Frontal cortex (tissue), 4 donors: ENCODE data around the gene RANBP10. TPM values are rescaled to one million over a fixed set of nuclear protein-coding genes. Genes with fewer than 3 reads are reported as not detected.
"Not testable (repeated sequence)": the region's sequence is repeated elsewhere in the genome, so short reads cannot be mapped to it uniquely, and the experiment has no call there.

Experiments
- DNase-seq, 2 donors: peaks; one replicate each; pipeline ENCODE4 v3.0.0; 2012; ENCODE audit warnings: low spot score in 2 of 2
- FAIRE-seq: peaks from 2 replicates; lab custom pipeline; 2012; peaks lifted over from hg19 to GRCh38; lab: Jason Lieb, UNC
- total RNA-seq: library from RNA; depleted of rRNA; stranded (reverse); fragments of >200 nt; gene quantifications from one replicate; pipeline ENCODE4 v1.2.3, GENCODE V29; 2014
- donor health status: control.
- donor health status: control.
- donor health status: control.

The RANBP10 gene
- total RNA-seq, result 3.7 TPM

- peak; percentile 84 for FAIRE-seq
- peak; percentile 94 to 95 for DNase-seq
Observed at GRCh38 chr16:67806428-67807147, at the start of gene RANBP10, which contains the start of gene TSNAXIP1. TSS of gene RANBP10 (minus strand) at chr16:67806560. CDS start at chr16:67806536, 24 bp downstream. TSS of gene TSNAXIP1 (plus strand) at chr16:67806889. CDS start at chr16:67807150, 261 bp downstream.

- DNase-seq (no peak), FAIRE-seq (no peak)
Observed at GRCh38 chr16:67855789-67856188, 49.4 kb upstream of the RANBP10 start.

DNA sequence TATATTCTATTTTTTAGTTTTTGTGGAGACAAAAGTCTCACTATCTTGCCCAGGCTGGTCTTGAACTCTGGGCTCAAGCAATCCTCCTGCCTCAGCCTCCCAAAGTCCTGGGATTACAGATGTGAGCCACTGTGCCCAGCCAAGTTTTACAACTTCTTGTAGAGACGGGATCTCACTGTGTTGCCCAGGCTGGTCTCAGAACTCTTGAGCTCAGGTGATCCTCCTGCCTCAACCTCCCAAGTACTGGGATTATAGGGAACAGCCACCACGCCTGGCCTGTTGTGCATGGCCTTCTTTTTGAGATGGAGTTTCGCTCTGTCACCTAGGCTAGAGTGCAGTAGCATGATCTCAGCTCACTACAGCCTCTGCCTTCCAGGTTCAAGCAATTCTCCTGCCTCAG lies 47.3 kb upstream of the RANBP10 start:
- FAIRE-seq (no peak), DNase-seq (no peak)

DNA sequence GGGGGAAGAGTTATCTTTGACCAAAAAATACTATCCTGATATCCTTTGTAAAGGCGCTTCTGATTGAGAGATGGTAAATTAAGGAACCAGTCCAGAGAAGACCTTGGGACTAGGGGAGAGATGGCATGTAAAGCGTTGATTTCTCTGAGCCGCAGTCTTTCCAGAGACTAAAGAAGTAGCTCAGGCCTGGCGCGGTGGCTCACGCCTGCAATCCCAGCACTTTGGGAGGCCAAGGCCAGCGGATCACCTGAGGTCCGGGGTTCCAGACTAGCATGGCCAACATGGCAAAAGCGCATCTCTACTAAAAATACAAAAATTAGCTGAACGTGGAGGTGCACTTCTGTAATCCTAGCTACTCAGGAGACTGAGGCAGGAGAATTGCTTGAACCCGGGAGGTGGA lies 41.8 kb upstream of the RANBP10 start:
- FAIRE-seq (no peak), DNase-seq (no peak)

DNA sequence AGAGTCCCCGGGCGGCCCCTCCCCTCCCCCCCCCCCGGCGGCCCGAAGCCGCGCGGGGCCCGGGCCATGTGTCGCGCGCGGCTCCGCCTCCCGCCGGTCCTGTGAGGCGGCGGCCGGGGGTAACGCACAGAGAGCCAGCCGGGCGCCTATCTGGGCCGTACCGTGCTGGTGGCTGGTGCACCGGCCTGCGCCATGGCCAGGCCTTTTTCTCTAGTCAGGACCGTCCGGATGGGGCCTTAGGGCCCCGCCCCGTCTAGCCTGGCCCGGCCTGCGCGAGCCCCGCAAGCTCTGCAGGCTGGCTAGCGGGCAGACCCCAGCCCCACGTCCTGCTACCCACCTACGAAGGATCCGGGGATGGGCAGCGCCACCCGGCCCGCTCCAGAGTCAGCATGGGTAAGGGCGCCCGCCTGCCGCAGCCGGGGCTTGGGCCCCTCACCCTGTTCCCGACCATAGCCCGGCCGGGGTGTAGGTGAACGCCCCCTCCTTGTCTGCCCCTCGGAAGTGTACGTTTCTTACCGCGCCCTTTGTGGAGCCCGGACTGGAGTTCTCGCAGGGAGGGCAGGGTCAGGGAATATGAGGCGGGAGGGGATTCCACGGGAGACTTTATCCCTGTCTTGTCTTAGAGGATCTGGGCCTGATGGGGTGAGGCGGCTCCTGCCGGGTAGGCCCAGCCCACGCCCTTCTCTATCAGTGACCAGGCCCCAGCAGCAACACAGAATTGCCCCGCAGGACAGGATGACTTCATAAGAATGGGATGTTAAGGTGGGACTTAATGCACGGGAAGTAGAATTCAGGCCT lies 40.9 kb upstream of the RANBP10 start, which contains the start of gene CENPT:
Gene CENPT, minus strand, starts transcription at position 630 of the 798 bp plus-strand sequence. CDS start 13,834 bp downstream, outside the sequence.
- DNase-seq (peak; percentile 83 to 88), FAIRE-seq (no peak)

DNA sequence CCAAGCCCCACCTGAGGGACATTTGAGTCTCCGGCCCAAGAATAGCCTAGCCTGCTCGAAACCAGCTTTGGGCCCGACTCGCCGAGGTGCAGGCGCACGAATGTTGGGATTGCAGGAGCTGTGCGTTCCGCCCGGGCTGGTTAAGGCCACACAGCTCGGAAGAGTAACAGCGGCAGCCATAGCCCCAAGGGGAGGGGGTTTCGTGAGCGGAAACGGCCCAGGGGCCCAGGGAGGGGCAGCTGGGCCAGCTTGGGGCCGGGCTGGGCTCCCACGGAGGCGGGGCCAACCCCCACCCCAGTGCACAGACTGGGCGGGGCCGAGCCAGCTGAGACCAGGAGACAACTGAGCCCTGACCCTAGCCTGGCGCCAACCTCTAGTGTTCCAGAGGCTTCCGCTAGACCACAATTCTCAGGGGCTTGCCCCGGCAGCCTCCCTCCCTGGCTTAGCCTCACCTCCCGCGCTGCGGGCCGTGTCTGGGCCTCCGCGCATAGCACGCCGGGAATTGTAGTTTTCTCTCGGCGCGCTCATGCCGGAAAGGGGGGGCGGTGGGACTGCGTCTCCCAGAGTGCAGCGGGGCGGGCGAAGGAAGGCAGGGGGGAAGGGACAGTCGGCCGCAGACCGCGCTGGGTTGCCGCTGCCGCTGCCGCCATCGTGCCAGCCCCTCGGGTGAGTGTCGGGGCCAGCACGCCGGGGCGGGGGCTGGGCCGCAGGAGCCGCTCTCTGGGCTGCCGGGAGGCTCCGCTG lies 40.1 kb upstream of the RANBP10 start, which contains the start of gene NUTF2:
Gene NUTF2, plus strand, starts transcription at position 614 of the 744 bp plus-strand sequence. CDS start 18,198 bp downstream, outside the sequence.
- DNase-seq (peak; percentile 93 to 96), FAIRE-seq (no peak)

- FAIRE-seq, result no peak
- DNase-seq, result no peak
Observed at GRCh38 chr16:67846063-67846319, 39.6 kb upstream of the RANBP10 start.

- DNase-seq (no peak), FAIRE-seq (no peak)
Observed at GRCh38 chr16:67845291-67846062, 39.1 kb upstream of the RANBP10 start.

GRCh38 chr16:67844497-67844896 lies 38.1 kb upstream of the RANBP10 start:
- DNase-seq (no peak), FAIRE-seq (no peak)

- no peak for DNase-seq
- no peak for FAIRE-seq
Observed at GRCh38 chr16:67843343-67843765, 37.0 kb upstream of the RANBP10 start.

GRCh38 chr16:67842509-67843342 lies 36.4 kb upstream of the RANBP10 start:
- DNase-seq, result no peak
- no peak for FAIRE-seq

GRCh38 chr16:67841816-67842508 lies 35.6 kb upstream of the RANBP10 start, which contains the start of gene THAP11:
TSS of gene THAP11 (plus strand) at chr16:67842320. CDS start at chr16:67842555, 235 bp downstream.
- FAIRE-seq (no peak), DNase-seq (peak; percentile 93 to 95)

GRCh38 chr16:67841198-67841815 lies 34.9 kb upstream of the RANBP10 start:
- FAIRE-seq (no peak), DNase-seq (no peak)

DNA sequence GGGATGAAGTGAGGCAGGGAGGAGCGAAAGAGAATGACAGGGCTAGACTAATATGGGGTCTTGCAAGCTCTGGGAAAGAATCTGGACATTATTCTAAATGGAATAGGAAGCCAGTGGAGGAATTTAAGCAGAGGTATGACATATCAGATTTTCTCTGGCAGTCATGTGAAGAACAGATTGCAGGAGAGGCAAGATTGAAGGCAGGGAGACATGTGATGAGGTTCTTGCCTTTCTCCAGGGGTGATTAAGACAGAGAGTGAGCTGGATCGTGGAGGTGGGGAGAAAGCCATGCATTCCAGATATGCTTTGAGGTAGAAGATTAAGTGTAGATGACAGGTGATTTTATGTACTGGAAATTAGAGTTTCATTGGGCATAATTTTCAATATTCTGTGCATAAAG lies 31.5 kb upstream of the RANBP10 start:
- FAIRE-seq, result no peak
- no peak for DNase-seq

- DNase-seq, FAIRE-seq: not testable (repeated sequence)
Observed at GRCh38 chr16:67837190-67837589, 30.8 kb upstream of the RANBP10 start.

- FAIRE-seq, result no peak
- no peak for DNase-seq
Observed at GRCh38 chr16:67834242-67834614, 27.9 kb upstream of the RANBP10 start.

DNA sequence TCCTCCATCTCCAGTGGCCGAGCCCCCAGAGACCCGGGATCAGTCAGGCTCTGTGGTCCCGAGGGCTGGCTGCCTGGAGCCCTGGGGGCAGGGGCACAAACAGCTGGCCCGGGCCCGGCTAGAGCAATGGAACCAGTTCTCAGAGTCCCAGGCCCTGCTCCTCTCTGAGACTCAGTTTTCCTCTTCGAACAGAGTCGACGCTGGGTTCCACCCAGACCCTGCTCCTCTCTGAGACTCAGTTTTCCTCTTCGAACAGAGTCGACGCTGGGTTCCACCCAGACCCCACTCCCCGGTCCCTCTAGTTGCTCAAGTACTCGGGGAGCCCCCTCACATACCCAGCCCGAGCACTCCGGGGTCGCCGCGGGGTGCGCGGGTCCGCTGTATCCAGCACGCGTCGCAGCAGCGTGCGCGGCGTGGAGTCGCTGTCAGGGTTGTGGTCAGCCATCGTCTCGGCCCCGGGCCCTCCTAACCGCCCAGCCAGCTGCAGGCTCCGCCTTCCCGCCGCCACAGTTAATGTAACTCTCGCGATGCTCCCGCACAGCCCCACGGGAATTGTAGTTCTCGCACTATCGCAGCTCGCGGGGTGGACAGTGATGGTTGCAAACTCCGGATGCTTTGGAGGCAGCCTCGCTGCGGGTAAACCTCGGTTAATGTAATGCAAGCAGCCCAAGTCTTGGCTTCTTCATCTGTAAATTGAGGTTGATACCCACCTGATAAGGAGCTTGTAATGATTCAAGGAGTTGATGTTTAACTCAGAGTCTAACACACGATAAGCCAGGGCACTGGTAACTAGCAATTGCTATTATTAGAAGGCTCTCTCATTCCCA lies 27.3 kb upstream of the RANBP10 start:
- peak; percentile 88 to 98 for DNase-seq
- no peak for FAIRE-seq
